ENCODE data around the gene WDR31.

Gene WDR31

GRCh38 chr9:113341712-113342410 lies 1.8 kb upstream of the WDR31 start:
- POLR2A ChIA-PET = interaction anchor here (1.0 to 2.8 kb wide), 3 partner anchors 9 to 68 kb away, joined by 3 to 20 read pairs (median 10); partner anchors contain the start of genes C9orf43 and POLE3
- Histone ChIP-seq H3K9me3 (ENCODE audit: control insufficient read depth, insufficient read depth, low read depth, low read length) (no peaks in the 10 kb centered on the region), H3K36me3 (ENCODE audit: control insufficient read depth in 2 of 2, insufficient read depth in 1 of 2, low read length in 2 of 2) (no peaks in the 10 kb centered on the region), H3K4me3 (ENCODE audit: low read depth, low read length) (no peak overlapping the region), H3K4me1 (ENCODE audit: control insufficient read depth, insufficient read depth, low read length) (0 out of 2 replicates have a peak, but pooled peaks cover 4% of the 10 kb centered on the region), H3K27ac (ENCODE audit: extremely low read depth, low read depth, low read length) (no peak overlapping the region)
- CTCF ChIA-PET = interaction anchor here (0.7 kb wide), 1 partner anchor 61 kb away, joined by 3 read pairs; no protein-coding TSS in a partner anchor
- TF ChIP-seq, protein P1, sequence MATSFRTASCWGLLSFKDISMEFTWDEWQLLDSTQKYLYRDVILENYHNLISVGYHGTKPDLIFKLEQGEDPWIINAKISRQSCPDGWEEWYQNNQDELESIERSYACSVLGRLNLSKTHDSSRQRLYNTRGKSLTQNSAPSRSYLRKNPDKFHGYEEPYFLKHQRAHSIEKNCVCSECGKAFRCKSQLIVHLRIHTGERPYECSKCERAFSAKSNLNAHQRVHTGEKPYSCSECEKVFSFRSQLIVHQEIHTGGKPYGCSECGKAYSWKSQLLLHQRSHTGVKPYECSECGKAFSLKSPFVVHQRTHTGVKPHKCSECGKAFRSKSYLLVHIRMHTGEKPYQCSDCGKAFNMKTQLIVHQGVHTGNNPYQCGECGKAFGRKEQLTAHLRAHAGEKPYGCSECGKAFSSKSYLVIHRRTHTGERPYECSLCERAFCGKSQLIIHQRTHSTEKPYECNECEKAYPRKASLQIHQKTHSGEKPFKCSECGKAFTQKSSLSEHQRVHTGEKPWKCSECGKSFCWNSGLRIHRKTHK (tag by site-specific recombination; IDR thresholded peaks at IDR 0.05) = no peak
- TF ChIP-seq ZNF76 (tag by site-specific recombination; IDR thresholded peaks at IDR 0.05; ENCODE audit: borderline replicate concordance, low read depth) (no peak), ZBTB17 (tag by site-specific recombination; IDR thresholded peaks at IDR 0.05) (no peak), ZNF169 (tag by site-specific recombination; IDR thresholded peaks at IDR 0.05) (no peak), ZNF335 (tag by site-specific recombination; conservative IDR thresholded peaks at IDR 0.05) (peak; percentile 78), ZNF48 (tag by site-specific recombination; IDR thresholded peaks at IDR 0.05) (no peak), ZNF398 (tag by site-specific recombination; IDR thresholded peaks at IDR 0.05) (0 out of 2 replicates have a peak, but pooled peaks have one; percentile 62), ZFHX2 (tag by site-specific recombination; conservative IDR thresholded peaks at IDR 0.05) (no peak), PRDM1 (tag by site-specific recombination; IDR thresholded peaks at IDR 0.05) (no peak), ZNF664 (tag by site-specific recombination; IDR thresholded peaks at IDR 0.05) (no peak)
- TF ChIP-seq, protein P2, sequence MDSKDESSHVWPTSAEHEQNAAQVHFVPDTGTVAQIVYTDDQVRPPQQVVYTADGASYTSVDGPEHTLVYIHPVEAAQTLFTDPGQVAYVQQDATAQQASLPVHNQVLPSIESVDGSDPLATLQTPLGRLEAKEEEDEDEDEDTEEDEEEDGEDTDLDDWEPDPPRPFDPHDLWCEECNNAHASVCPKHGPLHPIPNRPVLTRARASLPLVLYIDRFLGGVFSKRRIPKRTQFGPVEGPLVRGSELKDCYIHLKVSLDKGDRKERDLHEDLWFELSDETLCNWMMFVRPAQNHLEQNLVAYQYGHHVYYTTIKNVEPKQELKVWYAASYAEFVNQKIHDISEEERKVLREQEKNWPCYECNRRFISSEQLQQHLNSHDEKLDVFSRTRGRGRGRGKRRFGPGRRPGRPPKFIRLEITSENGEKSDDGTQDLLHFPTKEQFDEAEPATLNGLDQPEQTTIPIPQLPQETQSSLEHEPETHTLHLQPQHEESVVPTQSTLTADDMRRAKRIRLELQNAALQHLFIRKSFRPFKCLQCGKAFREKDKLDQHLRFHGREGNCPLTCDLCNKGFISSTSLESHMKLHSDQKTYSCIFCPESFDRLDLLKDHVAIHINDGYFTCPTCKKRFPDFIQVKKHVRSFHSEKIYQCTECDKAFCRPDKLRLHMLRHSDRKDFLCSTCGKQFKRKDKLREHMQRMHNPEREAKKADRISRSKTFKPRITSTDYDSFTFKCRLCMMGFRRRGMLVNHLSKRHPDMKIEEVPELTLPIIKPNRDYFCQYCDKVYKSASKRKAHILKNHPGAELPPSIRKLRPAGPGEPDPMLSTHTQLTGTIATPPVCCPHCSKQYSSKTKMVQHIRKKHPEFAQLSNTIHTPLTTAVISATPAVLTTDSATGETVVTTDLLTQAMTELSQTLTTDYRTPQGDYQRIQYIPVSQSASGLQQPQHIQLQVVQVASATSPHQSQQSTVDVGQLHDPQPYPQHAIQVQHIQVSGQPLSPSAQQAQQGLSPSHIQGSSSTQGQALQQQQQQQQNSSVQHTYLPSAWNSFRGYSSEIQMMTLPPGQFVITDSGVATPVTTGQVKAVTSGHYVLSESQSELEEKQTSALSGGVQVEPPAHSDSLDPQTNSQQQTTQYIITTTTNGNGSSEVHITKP (tag by site-specific recombination; IDR thresholded peaks at IDR 0.05) = peak; percentile 90
- TF ChIP-seq, protein P3, sequence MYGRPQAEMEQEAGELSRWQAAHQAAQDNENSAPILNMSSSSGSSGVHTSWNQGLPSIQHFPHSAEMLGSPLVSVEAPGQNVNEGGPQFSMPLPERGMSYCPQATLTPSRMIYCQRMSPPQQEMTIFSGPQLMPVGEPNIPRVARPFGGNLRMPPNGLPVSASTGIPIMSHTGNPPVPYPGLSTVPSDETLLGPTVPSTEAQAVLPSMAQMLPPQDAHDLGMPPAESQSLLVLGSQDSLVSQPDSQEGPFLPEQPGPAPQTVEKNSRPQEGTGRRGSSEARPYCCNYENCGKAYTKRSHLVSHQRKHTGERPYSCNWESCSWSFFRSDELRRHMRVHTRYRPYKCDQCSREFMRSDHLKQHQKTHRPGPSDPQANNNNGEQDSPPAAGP (tag by site-specific recombination; IDR thresholded peaks at IDR 0.05) = no peak
- TF ChIP-seq, protein P4, sequence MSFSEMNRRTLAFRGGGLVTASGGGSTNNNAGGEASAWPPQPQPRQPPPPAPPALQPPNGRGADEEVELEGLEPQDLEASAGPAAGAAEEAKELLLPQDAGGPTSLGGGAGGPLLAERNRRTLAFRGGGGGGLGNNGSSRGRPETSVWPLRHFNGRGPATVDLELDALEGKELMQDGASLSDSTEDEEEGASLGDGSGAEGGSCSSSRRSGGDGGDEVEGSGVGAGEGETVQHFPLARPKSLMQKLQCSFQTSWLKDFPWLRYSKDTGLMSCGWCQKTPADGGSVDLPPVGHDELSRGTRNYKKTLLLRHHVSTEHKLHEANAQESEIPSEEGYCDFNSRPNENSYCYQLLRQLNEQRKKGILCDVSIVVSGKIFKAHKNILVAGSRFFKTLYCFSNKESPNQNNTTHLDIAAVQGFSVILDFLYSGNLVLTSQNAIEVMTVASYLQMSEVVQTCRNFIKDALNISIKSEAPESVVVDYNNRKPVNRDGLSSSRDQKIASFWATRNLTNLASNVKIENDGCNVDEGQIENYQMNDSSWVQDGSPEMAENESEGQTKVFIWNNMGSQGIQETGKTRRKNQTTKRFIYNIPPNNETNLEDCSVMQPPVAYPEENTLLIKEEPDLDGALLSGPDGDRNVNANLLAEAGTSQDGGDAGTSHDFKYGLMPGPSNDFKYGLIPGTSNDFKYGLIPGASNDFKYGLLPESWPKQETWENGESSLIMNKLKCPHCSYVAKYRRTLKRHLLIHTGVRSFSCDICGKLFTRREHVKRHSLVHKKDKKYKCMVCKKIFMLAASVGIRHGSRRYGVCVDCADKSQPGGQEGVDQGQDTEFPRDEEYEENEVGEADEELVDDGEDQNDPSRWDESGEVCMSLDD (tag by site-specific recombination; IDR thresholded peaks at IDR 0.05) = no peak

All from HEK293 (cell line).